K562 (cell line): ENCODE results near the gene NMT2. TPM values are rescaled to one million over a fixed set of nuclear protein-coding genes. Genes with fewer than 3 reads are reported as not detected.

ENCODE experiments used
- ATAC-seq: fragments of 200-7000 bp; cut with Tn5 transposase; 3 replicates; pipeline ENCODE4 v1.9.1; 2020; ENCODE audit warnings: moderate library complexity
- BruUV-seq: library from RNA; stranded (reverse); fragments of 400-500 nt; replicated peaks from 2 replicates; lab custom pipeline; 2021; lab: Mats Ljungman, UMichigan
- CTCF ChIA-PET: fragments of 300-600 bp; formaldehyde crosslinking; extraction: SDS; loops from one replicate; lab custom pipeline; 2021; ENCODE audit warnings: low intra/inter-chr PET ratio; lab: Yijun Ruan, JAX
- POLR2A ChIA-PET: fragments of 300-600, 350-650 bp; sonication (Branson Sonifier 250); formaldehyde crosslinking; extraction: SDS; loops from one replicate; lab custom pipeline; 2021; ENCODE audit warnings: antibody characterized with exemption, inconsistent platforms; lab: Yijun Ruan, JAX
- DNase-seq, 4 experiments: peaks; one replicate each; pipeline versions ENCODE4 v3.0.0 to v3.0.0-alpha.2; 2011 to 2018; ENCODE audit warnings: low spot score in 3 of 4, mixed read lengths in 3 of 4; ENCODE audit errors: extremely low read depth in 1 of 4
- FAIRE-seq: peaks from 2 replicates; lab custom pipeline; 2011; peaks lifted over from hg19 to GRCh38; lab: Jason Lieb, UNC
- H2AFZ ChIP-seq: 2 replicates; pipeline ENCODE4 v1.6.0; 2011; ENCODE audit warnings: low read depth, low read length, control low read depth, inconsistent platforms
- H3K27ac ChIP-seq: fragments of 200-600 bp; 3 replicates; pipeline ENCODE4 v1.8.0; 2011; ENCODE audit warnings: low read depth, mild to moderate bottlenecking, control low read depth, inconsistent platforms, low read length, moderate library complexity, mixed read lengths; ENCODE audit errors: extremely low read depth
- H3K27me3 ChIP-seq, 2 experiments: fragments of 300-600 bp in 1 of 2; 2 replicates in 1 of 2; 3 replicates in 1 of 2; pipeline versions ENCODE4 v1.6.0 to v1.8.0; 2011; ENCODE audit warnings: inconsistent platforms in 2 of 2, low read length in 2 of 2, mild to moderate bottlenecking in 1 of 2, mixed read lengths in 1 of 2, moderate library complexity in 1 of 2; ENCODE audit not compliant: control insufficient read depth in 2 of 2, insufficient read depth in 2 of 2
- H3K36me3 ChIP-seq: fragments of 300-600 bp; 3 replicates; pipeline ENCODE4 v1.8.0; 2011; ENCODE audit warnings: mild to moderate bottlenecking, low read length, inconsistent platforms; ENCODE audit not compliant: control insufficient read depth, insufficient read depth
- H3K4me1 ChIP-seq, 2 experiments: fragments of 200-600 bp in 1 of 2; replicated peaks in 1 of 2; 2 replicates in 1 of 2; 3 replicates in 1 of 2; pipeline versions ENCODE4 v1.5.1 to v1.8.0; 2011; ENCODE audit warnings: inconsistent platforms in 2 of 2, low read length in 2 of 2, mild to moderate bottlenecking in 1 of 2, mixed read lengths in 1 of 2, moderate library complexity in 1 of 2; ENCODE audit not compliant: control insufficient read depth in 2 of 2, insufficient read depth in 2 of 2
- H3K4me2 ChIP-seq: 2 replicates; pipeline ENCODE4 v1.6.1; 2011; ENCODE audit warnings: low read length, control low read depth, inconsistent platforms, mixed read lengths; ENCODE audit not compliant: insufficient read depth
- H3K4me3 ChIP-seq: fragments of 200-600 bp; sonication (generic), shearing (Covaris generic); 2 replicates; pipeline ENCODE4 v1.5.1; 2016; ENCODE audit warnings: control low read depth, inconsistent platforms
- H3K79me2 ChIP-seq: fragments of 200-600 bp; 3 replicates; pipeline ENCODE4 v1.8.0; 2011; ENCODE audit warnings: low read length, inconsistent platforms; ENCODE audit not compliant: control insufficient read depth, insufficient read depth
- H3K9ac ChIP-seq, 2 experiments: 2 replicates each; pipeline versions ENCODE4 v1.6.0 to v1.6.1; 2011; ENCODE audit warnings: low read depth in 2 of 2, low read length in 2 of 2, control low read depth in 1 of 2, inconsistent platforms in 1 of 2, mild to moderate bottlenecking in 1 of 2, mixed read lengths in 1 of 2; ENCODE audit not compliant: insufficient read depth in 1 of 2
- H3K9me1 ChIP-seq: one replicate; pipeline ENCODE4 v1.6.0; 2011; ENCODE audit warnings: inconsistent platforms, mild to moderate bottlenecking, low read length, moderate library complexity; ENCODE audit not compliant: control insufficient read depth, insufficient read depth
- H3K9me3 ChIP-seq: replicated peaks from 2 replicates; pipeline ENCODE4 v1.5.1; 2011; ENCODE audit warnings: low read depth, low read length, inconsistent platforms; ENCODE audit not compliant: control insufficient read depth, insufficient read depth
- H4K20me1 ChIP-seq: replicated peaks from 2 replicates; pipeline ENCODE4 v1.6.1; 2011; ENCODE audit warnings: low read length, inconsistent platforms, mixed read lengths; ENCODE audit not compliant: control insufficient read depth, insufficient read depth
- BDP1 ChIP-seq: IDR thresholded peaks from 3 replicates; pipeline ENCODE4 v1.6.1; 2011; ENCODE audit not compliant: insufficient read length, insufficient read depth
- BRD9 ChIP-seq: fragments of 450-650 bp; IDR thresholded peaks from 2 replicates; pipeline ENCODE4 v1.6.1; 2018; ENCODE audit warnings: low read depth; ENCODE audit not compliant: partially characterized antibody
- CBX8 ChIP-seq: fragments of 200-600 bp; sonication (generic); IDR thresholded peaks from 2 replicates; pipeline ENCODE4 v1.6.1; 2012; ENCODE audit warnings: borderline replicate concordance, mixed run types, low read depth, mild to moderate bottlenecking, moderate library complexity, mixed read lengths, low read length, control low read depth, inconsistent platforms; ENCODE audit not compliant: poor library complexity, severe bottlenecking; ENCODE audit errors: extremely low read depth
- CC2D1A ChIP-seq: fragments of 450-650 bp; IDR thresholded peaks from 2 replicates; pipeline ENCODE4 v1.6.1; 2017; ENCODE audit warnings: mild to moderate bottlenecking
- ELF1 ChIP-seq: fragments of 200-800 bp; sonication (Bioruptor generic); IDR thresholded peaks from 2 replicates; pipeline ENCODE4 v1.6.1; 2016; ENCODE audit warnings: missing genetic modification characterization, missing compliant biosample characterization
- FOXM1 ChIP-seq, 2 experiments: fragments of 450-650 bp in 1 of 2; sonication (generic) in 1 of 2; formaldehyde crosslinking in 1 of 2; IDR thresholded peaks; 2 replicates each; pipeline versions ENCODE4 v1.6.1 to v1.9.0; 2017 to 2022; ENCODE audit warnings: low read depth in 2 of 2, mild to moderate bottlenecking in 2 of 2, missing genetic modification reagents in 1 of 2, moderate library complexity in 1 of 2
- MLLT1 ChIP-seq, 2 experiments: fragments of 450-650 bp; IDR thresholded peaks; 2 replicates each; pipeline ENCODE4 v1.6.1; 2016
- PBX2 ChIP-seq, 2 experiments: IDR thresholded peaks in 1 of 2; conservative IDR thresholded peaks in 1 of 2; 2 replicates each; pipeline ENCODE4 v1.6.1; 2016; ENCODE audit warnings: low read depth in 2 of 2, mild to moderate bottlenecking in 1 of 2, missing compliant biosample characterization in 1 of 2, missing genetic modification characterization in 1 of 2, moderate library complexity in 1 of 2
- PHF21A ChIP-seq: fragments of 450-650 bp; IDR thresholded peaks from 2 replicates; pipeline ENCODE4 v1.6.1; 2017; ENCODE audit warnings: low read depth, borderline replicate concordance
- POLR2B ChIP-seq: fragments of 450-650 bp; IDR thresholded peaks from 2 replicates; pipeline ENCODE4 v1.6.1; 2018; ENCODE audit warnings: low read depth; ENCODE audit not compliant: partially characterized antibody
- PREB ChIP-seq: sonication (generic); formaldehyde crosslinking; IDR thresholded peaks from 2 replicates; pipeline ENCODE4 v1.8.1; 2023; ENCODE audit warnings: mild to moderate bottlenecking, missing genetic modification reagents
- SUPT5H ChIP-seq: fragments of 450-650 bp; IDR thresholded peaks from 2 replicates; pipeline ENCODE4 v1.6.1; 2016
- ZNF740 ChIP-seq, 3 experiments: fragments of 200-800 bp in 1 of 3; sonication (Bioruptor generic) in 1 of 3; sonication (generic) in 1 of 3; formaldehyde crosslinking in 1 of 3; IDR thresholded peaks; 2 replicates each; pipeline versions ENCODE4 v1.6.1 to v1.8.0; 2016 to 2022; ENCODE audit warnings: mild to moderate bottlenecking in 2 of 3, missing compliant biosample characterization in 2 of 3, missing genetic modification characterization in 2 of 3, missing genetic modification reagents in 1 of 3
- WGBS: fragments of 100-300 bp; shearing (Covaris generic); methylation state at CpG from one replicate; pipeline ENCODE4 v1.1.6; 2016; ENCODE audit warnings: low coverage, mixed read lengths; ENCODE audit not compliant: insufficient coverage; ENCODE audit errors: missing lambda C conversion rate; 5-methylcytosine and 5-hydroxymethylcytosine counted together
- in situ Hi-C: fragments of 300-500 bp; cut with MboI; formaldehyde crosslinking; loops from 4 replicates; pipeline ENCODE4 v1.15.0; 2018; ENCODE audit warnings: inconsistent platforms, mixed read lengths
- intact Hi-C: fragments of 100-400 bp; cut with micrococcal nuclease; formaldehyde crosslinking; loops from 2 replicates; pipeline ENCODE4 v1.14.2; 2022
- polyA plus RNA-seq, 8 experiments: library from polyadenylated mRNA; depleted of rRNA in 4 of 8; stranded (reverse) in 5 of 8; unstranded in 3 of 8; fragments of >200 nt; fragmentation: Nextera tagmentation in 2 of 8; fragmentation: Illumina TruSeq in 1 of 8; extraction: Ambion mirVana in 2 of 8; extraction: Trizol in 1 of 8; gene quantifications; 2 replicates each; pipeline versions ENCODE4 v1.2.1 to v1.2.3, GENCODE V29; 2011 to 2014; ENCODE audit warnings: inconsistent platforms in 1 of 8, missing spikeins in 1 of 8
- total RNA-seq, 7 experiments: library from RNA; depleted of rRNA in 6 of 7; stranded (reverse); fragments of >200 nt in 6 of 7; fragmentation: Illumina TruSeq in 2 of 7; extraction: Trizol in 2 of 7; gene quantifications; 2 replicates each; pipeline versions ENCODE4 v1.2.1 to v1.2.3, GENCODE V29; 2011 to 2021; ENCODE audit warnings: low replicate concordance in 1 of 7

Gene NMT2
- total and polyA plus RNA-seq, 9 of the 15 experiments (the other 6 are each of a cell fraction or from before 2014, with no cell fraction given), result 5.2 to 15.9 (median 10.8) TPM

- Histone ChIP-seq H3K9ac (no peak overlapping the region), H3K79me2 (no peaks in the 10 kb centered on the region), H3K4me2 (no peak overlapping the region), H2AFZ (no peak overlapping the region), H3K4me3 (no peak overlapping the region), H3K9me1 (no peaks in the 10 kb centered on the region), H3K36me3 (no peaks in the 10 kb centered on the region), H3K27ac (no peak overlapping the region), H4K20me1 (no peaks in the 10 kb centered on the region), H3K9me3 (no peaks in the 10 kb centered on the region), H3K4me1 (no peaks in the 10 kb centered on the region), H3K27me3 (peaks cover 0 to 39% of the 10 kb centered on the region in 2 experiments; a peak in 2 of 5 replicates)
- FAIRE-seq, result no peak
- in situ Hi-C loops (no loop called here), intact Hi-C loops (no loop called here)
- no peak for DNase-seq
- CTCF ChIA-PET, result no interaction called here
- WGBS, result 42% methylated on average over 17 of the region's 17 CpGs
- BruUV-seq, result no TSS peak
- POLR2A ChIA-PET, result no interaction called here
- no peak for ATAC-seq
- TF ChIP-seq POLR2B, result no peak
- no peak for TF ChIP-seq PBX2 (CRISPR knock-in tag; IDR thresholded peaks at IDR 0.05; ENCODE audit: low read depth)
- no peak for TF ChIP-seq PBX2 (tag; conservative IDR thresholded peaks at IDR 0.05; ENCODE audit: low read depth)
- no peak for TF ChIP-seq PREB (CRISPR knock-in tag)
- TF ChIP-seq BDP1, result no peak
- no peak for TF ChIP-seq CBX8
- no peak for TF ChIP-seq SUPT5H
- TF ChIP-seq MLLT1 (IDR thresholded peaks at IDR 0.05), result no peak
- TF ChIP-seq CC2D1A, result no peak
- no peak for TF ChIP-seq ZNF740 (CRISPR knock-in tag; IDR thresholded peaks at IDR 0.05)
- no peak for TF ChIP-seq ZNF740 (tag; IDR thresholded peaks at IDR 0.05)
- TF ChIP-seq PHF21A, result no peak
- no peak for TF ChIP-seq ELF1
- TF ChIP-seq FOXM1 (IDR thresholded peaks at IDR 0.05; ENCODE audit: low read depth), result no peak
- TF ChIP-seq FOXM1 (CRISPR knock-in tag; IDR thresholded peaks at IDR 0.05; ENCODE audit: low read depth), result no peak
- TF ChIP-seq BRD9, result no peak
Measured at GRCh38 chr10:15214237-15214636, 45.7 kb upstream of the NMT2 start.
